Cardiac muscle cell (in vitro differentiated cells and primary cell): ENCODE results near the gene BLVRB. TPM values are rescaled to one million over a fixed set of nuclear protein-coding genes. Genes with fewer than 3 reads are reported as not detected.

Source experiments
- DNase-seq, 2 donors: peaks; one replicate each; pipeline versions ENCODE4 v3.0.0 to v3.0.0-alpha.2; 2010 to 2017; ENCODE audit warnings: low read depth in 1 of 2, low spot score in 1 of 2
- H3K27ac ChIP-seq: fragments of 200-600 bp; sonication (generic); 2 replicates; pipeline ENCODE4 v1.5.1; 2016
- H3K27me3 ChIP-seq: fragments of 200-600 bp; sonication (generic); 2 replicates; pipeline ENCODE4 v1.6.0; 2016; ENCODE audit warnings: control low read depth
- H3K36me3 ChIP-seq: fragments of 200-600 bp; sonication (generic); 2 replicates; pipeline ENCODE4 v1.5.1; 2016; ENCODE audit warnings: control low read depth
- H3K4me1 ChIP-seq: fragments of 200-600 bp; sonication (generic); 2 replicates; pipeline ENCODE4 v1.8.1; 2017; ENCODE audit warnings: low read depth, mild to moderate bottlenecking, mixed run types
- H3K4me3 ChIP-seq: fragments of 200-600 bp; sonication (generic); 2 replicates; pipeline ENCODE4 v1.5.1; 2016; ENCODE audit warnings: mild to moderate bottlenecking
- H3K9me3 ChIP-seq: fragments of 200-600 bp; sonication (generic); 2 replicates; pipeline ENCODE4 v1.5.1; 2017; ENCODE audit warnings: low read depth, mild to moderate bottlenecking, control low read depth
- CTCF ChIP-seq: IDR thresholded peaks from 2 replicates; pipeline ENCODE4 v1.5.1; 2012; ENCODE audit warnings: low read depth, mild to moderate bottlenecking, low read length
- polyA plus RNA-seq: library from polyadenylated mRNA; unstranded; fragments of >200 nt; fragmentation: Nextera tagmentation; extraction: Ambion mirVana; gene quantifications from 2 replicates; pipeline ENCODE4 v1.2.1, GENCODE V29; 2016
- total RNA-seq: library from RNA; depleted of rRNA; stranded (reverse); fragments of >200 nt; gene quantifications from 2 replicates; pipeline ENCODE4 v1.2.3, GENCODE V29; 2016

Gene BLVRB
- total and polyA plus RNA-seq, 2 experiments from 2014 or later, result 61.5 to 93.8 TPM

GRCh38 chr19:40511487-40511886, 45.9 kb upstream of the BLVRB start:
- Histone ChIP-seq H3K9me3 (no peaks in the 10 kb centered on the region), H3K36me3 (no peaks in the 10 kb centered on the region), H3K27me3 (peaks cover 84% of the 10 kb centered on the region), H3K4me1 (no peaks in the 10 kb centered on the region), H3K4me3 (no peak overlapping the region), H3K27ac (no peak overlapping the region)
- no peak for DNase-seq
- no peak for TF ChIP-seq CTCF

- TF ChIP-seq CTCF, result no peak
- Histone ChIP-seq H3K27me3 (peaks cover 84% of the 10 kb centered on the region), H3K4me3 (no peak overlapping the region), H3K27ac (no peak overlapping the region), H3K9me3 (no peaks in the 10 kb centered on the region), H3K36me3 (no peaks in the 10 kb centered on the region), H3K4me1 (no peaks in the 10 kb centered on the region)
- no peak for DNase-seq
Measured at GRCh38 chr19:40510526-40511115, 45.1 kb upstream of the BLVRB start.

- no peak for DNase-seq
- H3K4me3 ChIP-seq, result no peak overlapping the region
- H3K27me3 ChIP-seq, result peaks cover 67% of the 10 kb centered on the region
- no peak overlapping the region for H3K27ac ChIP-seq
- TF ChIP-seq CTCF, result no peak
- no peaks in the 10 kb centered on the region for H3K36me3 ChIP-seq
- no peaks in the 10 kb centered on the region for H3K4me1 ChIP-seq
- no peaks in the 10 kb centered on the region for H3K9me3 ChIP-seq
Measured at GRCh38 chr19:40508739-40509260, 43.3 kb upstream of the BLVRB start.

GRCh38 chr19:40507892-40508291, 42.3 kb upstream of the BLVRB start:
- H3K27me3 ChIP-seq, result peaks cover 67% of the 10 kb centered on the region
- H3K27ac ChIP-seq, result no peak overlapping the region
- no peak for DNase-seq
- no peak for TF ChIP-seq CTCF
- H3K36me3 ChIP-seq, result no peaks in the 10 kb centered on the region
- H3K4me3 ChIP-seq, result no peak overlapping the region
- H3K4me1 ChIP-seq, result no peaks in the 10 kb centered on the region
- no peaks in the 10 kb centered on the region for H3K9me3 ChIP-seq

- H3K27me3 ChIP-seq, result peaks cover 53% of the 10 kb centered on the region
- no peak for DNase-seq
- no peak for TF ChIP-seq CTCF
- H3K27ac ChIP-seq, result no peak overlapping the region
- H3K9me3 ChIP-seq, result no peaks in the 10 kb centered on the region
- no peak overlapping the region for H3K4me3 ChIP-seq
- no peaks in the 10 kb centered on the region for H3K36me3 ChIP-seq
- H3K4me1 ChIP-seq, result no peaks in the 10 kb centered on the region
Measured at GRCh38 chr19:40506099-40506498, 40.6 kb upstream of the BLVRB start.
